Uterus (tissue), 4 donors: ENCODE measurements around the gene FAM120B. TPM values are rescaled to one million over a fixed set of nuclear protein-coding genes. Genes with fewer than 3 reads are reported as not detected.

Experiments used
- DNase-seq, 2 donors: peaks; one replicate each; pipeline ENCODE4 v3.0.0-alpha.2; 2019 to 2020
- H3K27ac ChIP-seq, 2 donors: fragments of 200-600 bp; sonication (generic); 1 replicate in 1 of 2; 2 replicates in 1 of 2; pipeline ENCODE4 v1.5.1; 2016 to 2018
- H3K27me3 ChIP-seq, 2 donors: fragments of 200-600 bp; sonication (generic); one replicate each; pipeline ENCODE4 v1.5.1; 2018 to 2019; ENCODE audit warnings: control low read depth in 1 of 2
- H3K36me3 ChIP-seq, 2 donors: fragments of 200-600 bp; sonication (generic); one replicate each; pipeline ENCODE4 v1.5.1; 2019; ENCODE audit warnings: control low read depth in 1 of 2
- H3K4me1 ChIP-seq, 2 donors: fragments of 200-600 bp; sonication (generic); one replicate each; pipeline ENCODE4 v1.5.1; 2018 to 2019; ENCODE audit warnings: control low read depth in 1 of 2
- H3K4me3 ChIP-seq, 2 donors: fragments of 200-600 bp; sonication (generic); 1 replicate in 1 of 2; 2 replicates in 1 of 2; pipeline ENCODE4 v1.5.1; 2018 to 2019; ENCODE audit warnings: mild to moderate bottlenecking in 1 of 2
- H3K9me3 ChIP-seq, 2 donors: fragments of 200-600 bp; sonication (generic); one replicate each; pipeline ENCODE4 v1.5.1; 2019; ENCODE audit warnings: control low read depth in 1 of 2
- POLR2A ChIP-seq, 2 donors: fragments of 450-650 bp; IDR thresholded peaks; one replicate each; pipeline ENCODE4 v1.6.1; 2016; ENCODE audit warnings: antibody characterized with exemption in 2 of 2, mild to moderate bottlenecking in 1 of 2, moderate library complexity in 1 of 2
- intact Hi-C: fragments of 100-400 bp; cut with DNase I; formaldehyde crosslinking; loops from one replicate; pipeline ENCODE4 v1.15.1; 2023; ENCODE audit warnings: low total_unique reads
- total RNA-seq, 4 donors: library from RNA; depleted of rRNA in 3 of 4; stranded (reverse); fragments of >200 nt in 3 of 4; gene quantifications; one replicate each; pipeline versions ENCODE4 v1.1.0 to v1.2.4, GENCODE V29; 2014 to 2023
- TF ChIP-seq, protein P1 (sequence below), 4 experiments: fragments of 200-600 bp in 2 of 4; fragments of 450-650 bp in 2 of 4; sonication (generic) in 2 of 4; IDR thresholded peaks; one replicate each; pipeline ENCODE4 v1.5.1; 2016 to 2019; ENCODE audit warnings: antibody characterized with exemption in 4 of 4, mild to moderate bottlenecking in 2 of 4, moderate library complexity in 1 of 4
- donor health status: DM: yes; HTN: yes; CAD: no.

FAM120B gene
- total RNA-seq, 4 donors from 2014 or later = 12.1 to 50.9 (median 35.2) TPM

DNA sequence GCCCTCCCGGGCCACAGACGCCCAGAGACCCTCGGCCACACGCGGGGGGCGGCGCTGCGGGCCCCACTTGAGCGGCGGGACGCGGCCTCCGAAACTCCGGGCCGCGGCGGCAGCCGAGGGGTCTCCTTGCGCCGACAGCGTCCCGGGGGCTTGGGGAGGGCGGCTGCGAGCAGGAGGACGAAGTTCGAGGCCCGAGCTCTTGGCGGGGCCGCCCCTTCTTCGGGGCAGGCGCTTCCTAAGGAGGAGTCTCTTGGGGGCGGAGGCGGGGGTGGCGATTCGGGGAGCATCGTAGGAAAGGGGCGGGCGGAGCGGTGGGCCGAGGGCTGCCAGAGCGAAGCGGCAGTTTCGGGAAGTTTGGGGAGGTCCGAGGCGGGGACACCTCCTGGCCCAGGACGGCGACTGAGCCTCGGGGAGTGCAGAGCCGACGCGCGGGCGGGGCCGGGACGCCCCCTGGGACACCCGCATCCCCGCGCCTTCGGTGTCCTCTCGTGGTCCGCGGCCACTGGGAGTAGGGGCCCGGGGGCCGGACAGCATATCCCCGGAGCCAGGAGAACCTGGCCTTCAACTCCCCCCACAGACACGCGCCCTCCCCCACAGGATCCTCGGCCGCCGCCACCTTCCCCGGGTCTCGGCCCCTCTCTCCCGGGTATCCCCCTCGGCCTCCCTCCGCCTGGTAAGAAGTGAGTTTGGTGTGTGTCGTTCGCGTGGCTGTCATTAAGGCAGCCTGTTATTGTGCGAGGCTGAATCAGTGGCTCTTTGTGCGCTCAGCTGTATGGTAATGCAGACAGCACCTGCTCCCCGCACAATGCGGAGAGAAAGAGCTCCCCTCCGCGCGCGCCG is 15.1 kb upstream of the FAM120B start:
- Histone ChIP-seq H3K27me3 (peaks cover 18 to 30% of the 10 kb centered on the region in 2 donors), H3K4me3 (peak overlapping the region; percentile 35 to 49), H3K27ac (peak overlapping the region; percentile 56 to 63), H3K9me3 (no peaks in the 10 kb centered on the region), H3K4me1 (peaks cover 0 to 34% of the 10 kb centered on the region in 2 donors), H3K36me3 (no peaks in the 10 kb centered on the region)
- intact Hi-C loops = no loop called here
- TF ChIP-seq, protein P1, sequence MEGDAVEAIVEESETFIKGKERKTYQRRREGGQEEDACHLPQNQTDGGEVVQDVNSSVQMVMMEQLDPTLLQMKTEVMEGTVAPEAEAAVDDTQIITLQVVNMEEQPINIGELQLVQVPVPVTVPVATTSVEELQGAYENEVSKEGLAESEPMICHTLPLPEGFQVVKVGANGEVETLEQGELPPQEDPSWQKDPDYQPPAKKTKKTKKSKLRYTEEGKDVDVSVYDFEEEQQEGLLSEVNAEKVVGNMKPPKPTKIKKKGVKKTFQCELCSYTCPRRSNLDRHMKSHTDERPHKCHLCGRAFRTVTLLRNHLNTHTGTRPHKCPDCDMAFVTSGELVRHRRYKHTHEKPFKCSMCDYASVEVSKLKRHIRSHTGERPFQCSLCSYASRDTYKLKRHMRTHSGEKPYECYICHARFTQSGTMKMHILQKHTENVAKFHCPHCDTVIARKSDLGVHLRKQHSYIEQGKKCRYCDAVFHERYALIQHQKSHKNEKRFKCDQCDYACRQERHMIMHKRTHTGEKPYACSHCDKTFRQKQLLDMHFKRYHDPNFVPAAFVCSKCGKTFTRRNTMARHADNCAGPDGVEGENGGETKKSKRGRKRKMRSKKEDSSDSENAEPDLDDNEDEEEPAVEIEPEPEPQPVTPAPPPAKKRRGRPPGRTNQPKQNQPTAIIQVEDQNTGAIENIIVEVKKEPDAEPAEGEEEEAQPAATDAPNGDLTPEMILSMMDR (IDR thresholded peaks at IDR 0.05) = peak in 1 of 4 experiments; percentile 4
- TF ChIP-seq POLR2A (IDR thresholded peaks at IDR 0.05) = peak in 1 of 2 donors; percentile 18
- peak; percentile 66 to 75 for DNase-seq

DNA sequence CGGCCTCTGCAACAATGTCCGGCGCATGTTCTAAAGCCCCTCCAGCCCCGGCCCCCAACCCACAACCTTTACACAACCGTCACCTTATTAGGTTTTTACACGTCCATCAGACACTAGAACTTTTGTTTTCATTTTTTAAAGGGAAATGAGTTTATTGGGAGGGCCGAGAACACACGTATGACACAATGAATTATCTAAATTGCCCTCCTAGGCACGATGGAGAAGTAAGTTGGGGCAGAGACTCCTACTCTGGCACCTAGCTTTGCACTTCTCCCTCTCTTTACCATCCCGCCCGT is 14.5 kb upstream of the FAM120B start:
- no peak for TF ChIP-seq POLR2A (IDR thresholded peaks at IDR 0.05)
- TF ChIP-seq, protein P1 (IDR thresholded peaks at IDR 0.05) = no peak
- Histone ChIP-seq H3K4me3 (no peak overlapping the region), H3K36me3 (no peaks in the 10 kb centered on the region), H3K27me3 (peaks cover 20 to 36% of the 10 kb centered on the region in 2 donors), H3K4me1 (peaks cover 0 to 38% of the 10 kb centered on the region in 2 donors), H3K27ac (peak overlapping the region; percentile 56 to 63), H3K9me3 (no peaks in the 10 kb centered on the region)
- no peak for DNase-seq
- intact Hi-C loops = no loop called here

DNA sequence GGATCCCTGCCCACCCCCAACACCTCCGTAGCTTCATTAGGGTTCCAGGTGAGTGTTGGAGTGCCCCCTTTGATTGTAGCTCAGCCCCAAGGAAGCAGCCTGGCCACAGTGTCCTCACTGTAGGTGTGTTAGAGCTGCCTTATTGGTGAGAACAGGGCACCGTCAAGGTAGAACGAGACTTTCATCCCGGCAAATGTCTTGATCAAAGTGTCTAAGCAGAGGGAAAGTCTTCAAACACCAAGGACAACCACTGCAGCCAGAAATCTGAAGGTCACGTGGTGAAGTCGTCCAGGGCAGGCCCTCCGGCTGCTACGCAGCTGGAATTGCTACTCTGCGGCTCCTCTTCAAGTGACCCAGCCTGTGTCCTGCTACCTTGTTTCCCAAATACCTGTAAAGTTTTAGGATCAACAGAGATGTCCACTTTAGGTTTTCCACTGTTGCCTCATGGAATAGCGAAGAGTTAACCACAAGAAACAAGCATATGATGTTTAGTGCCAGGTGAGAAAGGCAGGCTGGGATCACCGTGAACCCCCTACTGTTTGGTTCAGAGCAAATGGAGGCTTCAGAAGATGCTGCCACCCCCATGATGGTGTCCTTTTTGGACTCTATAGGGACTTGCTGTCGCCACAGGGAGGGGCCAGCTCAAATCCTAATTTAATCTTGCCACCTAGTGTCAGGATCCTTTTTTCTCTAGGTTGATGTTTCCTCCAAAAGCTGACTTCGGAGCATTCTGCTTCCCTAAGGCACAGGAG is 14.0 kb upstream of the FAM120B start:
- no peak overlapping the region for H3K4me3 ChIP-seq
- intact Hi-C loops = no loop called here

DNA sequence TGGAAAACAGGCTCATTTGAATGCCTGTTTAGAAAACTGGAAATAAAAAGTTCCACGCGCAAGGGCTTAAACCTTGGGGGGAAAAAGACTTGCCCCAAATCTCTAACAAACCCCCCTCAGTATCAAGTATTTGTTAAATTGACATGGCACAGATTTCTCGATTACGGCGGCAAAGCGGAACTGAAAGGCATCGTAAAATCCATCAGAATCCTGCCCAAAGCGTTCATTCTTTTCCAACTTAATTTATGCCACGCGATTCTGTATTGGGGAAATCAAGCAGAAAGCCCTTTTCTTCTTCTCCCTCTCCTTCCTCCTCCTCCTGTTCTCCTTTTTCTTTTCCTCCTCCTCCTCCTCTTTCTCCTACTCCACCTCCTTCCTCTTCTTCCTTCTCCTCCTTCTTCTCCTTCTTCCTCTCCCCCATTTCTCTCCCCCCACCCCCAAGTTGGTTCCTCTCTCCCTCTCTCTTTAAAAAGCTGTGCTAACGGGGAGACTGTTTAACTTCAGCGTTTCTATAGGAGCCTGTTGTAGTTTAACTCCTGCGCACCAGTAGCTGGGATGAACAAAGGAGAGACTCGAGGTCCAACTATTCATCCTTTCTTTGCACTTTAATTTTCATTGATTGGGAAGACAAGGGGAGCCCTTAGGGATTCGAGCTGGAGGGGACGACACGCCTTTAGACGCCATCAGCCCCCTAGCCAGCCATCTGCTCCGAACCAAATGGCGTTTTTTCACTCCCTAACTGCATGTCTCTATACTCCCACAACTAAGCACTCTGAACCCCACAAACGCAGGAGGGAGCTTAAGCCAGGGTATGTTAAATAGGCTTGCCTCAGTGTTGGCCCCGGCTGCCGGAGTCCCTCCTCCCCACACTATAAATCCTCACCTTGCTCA is 13.0 kb upstream of the FAM120B start:
- intact Hi-C loops = no loop called here
- Histone ChIP-seq H3K27me3 (peaks cover 24 to 37% of the 10 kb centered on the region in 2 donors), H3K4me3 (no peak overlapping the region)

More for the DNA sequence above, 14.0 kb upstream of the FAM120B start:
- H3K4me1 ChIP-seq = peaks cover 0 to 33% of the 10 kb centered on the region in 2 donors
- no peak for DNase-seq
- H3K27me3 ChIP-seq = peaks cover 24 to 37% of the 10 kb centered on the region in 2 donors
- H3K36me3 ChIP-seq = no peaks in the 10 kb centered on the region
- TF ChIP-seq, protein P1 (IDR thresholded peaks at IDR 0.05) = peak in 3 of 4 experiments; percentile 12 to 32 (median 28)
- TF ChIP-seq POLR2A (IDR thresholded peaks at IDR 0.05) = no peak
- H3K9me3 ChIP-seq = no peaks in the 10 kb centered on the region
- no peak overlapping the region for H3K27ac ChIP-seq

More for the DNA sequence above, 13.0 kb upstream of the FAM120B start:
- Histone ChIP-seq H3K36me3 (no peaks in the 10 kb centered on the region), H3K4me1 (peaks cover 0 to 31% of the 10 kb centered on the region in 2 donors), H3K27ac (no peak overlapping the region), H3K9me3 (no peaks in the 10 kb centered on the region)
- DNase-seq = no peak
- TF ChIP-seq, protein P1 (IDR thresholded peaks at IDR 0.05) = no peak
- no peak for TF ChIP-seq POLR2A (IDR thresholded peaks at IDR 0.05)
